Measurements from ENCODE around the gene DCAF6. TPM values are rescaled to one million over a fixed set of nuclear protein-coding genes. Genes with fewer than 3 reads are reported as not detected.

Gene DCAF6
- total and polyA plus RNA-seq, 4 donors = 33.5 to 105 (median 71.1) TPM

- H3K9ac ChIP-seq (ENCODE audit: low read depth in 1 of 2, low read length in 2 of 2) = no peak overlapping the region
- H3K36me3 ChIP-seq (ENCODE audit: control insufficient read depth in 4 of 4, insufficient read depth in 3 of 4, low read depth in 1 of 4, low read length in 3 of 4) = no peaks in the 10 kb centered on the region
- H3K27ac ChIP-seq (ENCODE audit: low read depth in 1 of 2, low read length in 2 of 2) = no peak overlapping the region
- DNase-seq (ENCODE audit: low spot score) = no peak
- no peaks in the 10 kb centered on the region for H3K27me3 ChIP-seq (ENCODE audit: control insufficient read depth in 4 of 4, insufficient read depth in 4 of 4, low read length in 3 of 4)
- no peaks in the 10 kb centered on the region for H3K4me1 ChIP-seq (ENCODE audit: control insufficient read depth in 4 of 4, insufficient read depth in 4 of 4, low read length in 3 of 4)
- TF ChIP-seq FOXA1 (IDR thresholded peaks at IDR 0.05) (no peak), MAX (IDR thresholded peaks at IDR 0.05) (no peak), EGR1 (IDR thresholded peaks at IDR 0.05; ENCODE audit: low read depth in 2 of 2) (no peak), NR2F2 (IDR thresholded peaks at IDR 0.05) (no peak), RAD21 (IDR thresholded peaks at IDR 0.05) (no peak), SP1 (IDR thresholded peaks at IDR 0.05) (no peak), CTCF (IDR thresholded peaks at IDR 0.05; ENCODE audit: low read depth, low read length, missing input control) (no peak), GABPA (IDR thresholded peaks at IDR 0.05 in 1 of 2, conservative IDR thresholded peaks at IDR 0.05 in 1 of 2) (no peak), HNF4G (IDR thresholded peaks at IDR 0.05) (no peak), JUND (IDR thresholded peaks at IDR 0.05) (no peak), YY1 (IDR thresholded peaks at IDR 0.05) (no peak), TAF1 (conservative IDR thresholded peaks at IDR 0.05) (no peak), REST (IDR thresholded peaks at IDR 0.05) (no peak), RXRA (IDR thresholded peaks at IDR 0.05) (no peak), ATF3 (IDR thresholded peaks at IDR 0.05) (no peak), FOXA2 (IDR thresholded peaks at IDR 0.05) (no peak)
- TF ChIP-seq, protein P1, sequence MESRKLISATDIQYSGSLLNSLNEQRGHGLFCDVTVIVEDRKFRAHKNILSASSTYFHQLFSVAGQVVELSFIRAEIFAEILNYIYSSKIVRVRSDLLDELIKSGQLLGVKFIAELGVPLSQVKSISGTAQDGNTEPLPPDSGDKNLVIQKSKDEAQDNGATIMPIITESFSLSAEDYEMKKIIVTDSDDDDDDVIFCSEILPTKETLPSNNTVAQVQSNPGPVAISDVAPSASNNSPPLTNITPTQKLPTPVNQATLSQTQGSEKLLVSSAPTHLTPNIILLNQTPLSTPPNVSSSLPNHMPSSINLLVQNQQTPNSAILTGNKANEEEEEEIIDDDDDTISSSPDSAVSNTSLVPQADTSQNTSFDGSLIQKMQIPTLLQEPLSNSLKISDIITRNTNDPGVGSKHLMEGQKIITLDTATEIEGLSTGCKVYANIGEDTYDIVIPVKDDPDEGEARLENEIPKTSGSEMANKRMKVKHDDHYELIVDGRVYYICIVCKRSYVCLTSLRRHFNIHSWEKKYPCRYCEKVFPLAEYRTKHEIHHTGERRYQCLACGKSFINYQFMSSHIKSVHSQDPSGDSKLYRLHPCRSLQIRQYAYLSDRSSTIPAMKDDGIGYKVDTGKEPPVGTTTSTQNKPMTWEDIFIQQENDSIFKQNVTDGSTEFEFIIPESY (IDR thresholded peaks at IDR 0.05) = no peak
- H3K4me3 ChIP-seq (ENCODE audit: low read depth in 1 of 3, low read length in 3 of 3) = no peak overlapping the region
- H3K9me3 ChIP-seq (ENCODE audit: control insufficient read depth in 4 of 4, low read length in 3 of 4) = no peaks in the 10 kb centered on the region
Measured at GRCh38 chr1:167890400-167890799, 46.1 kb upstream of the DCAF6 start.

DNA sequence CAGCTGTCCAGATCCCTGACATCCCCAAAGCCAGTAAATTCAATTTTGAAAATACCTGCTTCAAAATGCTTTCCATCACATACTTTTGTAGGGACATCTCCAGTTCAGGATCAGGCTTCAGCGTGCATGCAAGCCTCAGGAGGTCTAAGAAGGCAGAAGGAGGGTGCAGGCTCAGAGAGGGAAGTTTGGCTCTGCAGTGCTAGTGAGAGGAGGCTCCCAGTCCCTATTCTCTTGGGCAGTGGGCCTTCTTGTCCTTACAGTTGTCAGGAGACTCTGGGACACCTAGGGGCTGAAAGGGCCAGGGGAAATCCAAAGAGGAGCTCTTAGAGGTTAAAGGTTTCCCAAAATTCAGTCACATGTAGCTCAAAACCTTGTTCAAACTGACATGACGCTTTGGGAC, 42.7 kb upstream of the DCAF6 start:
- 88% methylated on average over 2 of the region's 2 CpGs for WGBS
- TF ChIP-seq CTCF (IDR thresholded peaks at IDR 0.05; ENCODE audit: low read depth, low read length, missing input control) = no peak
- no peak for TF ChIP-seq ATF3 (IDR thresholded peaks at IDR 0.05)
- no peak for TF ChIP-seq HNF4A (conservative IDR thresholded peaks at IDR 0.05)
- TF ChIP-seq, protein P1 (IDR thresholded peaks at IDR 0.05) = no peak

More for the DNA sequence above, 42.7 kb upstream of the DCAF6 start:
- H3K4me3 ChIP-seq (ENCODE audit: low read depth in 1 of 3, low read length in 3 of 3) = no peak overlapping the region
- no peaks in the 10 kb centered on the region for H3K27me3 ChIP-seq (ENCODE audit: control insufficient read depth in 4 of 4, insufficient read depth in 4 of 4, low read length in 3 of 4)
- H3K27ac ChIP-seq (ENCODE audit: low read depth in 1 of 2, low read length in 2 of 2) = no peak overlapping the region
- H3K9me3 ChIP-seq (ENCODE audit: control insufficient read depth in 4 of 4, low read length in 3 of 4) = no peaks in the 10 kb centered on the region
- DNase-seq (ENCODE audit: low spot score) = no peak
- H3K4me1 ChIP-seq (ENCODE audit: control insufficient read depth in 4 of 4, insufficient read depth in 4 of 4, low read length in 3 of 4) = peaks cover 0 to 5% (median 5%) of the 10 kb centered on the region in 4 donors
- no peaks in the 10 kb centered on the region for H3K36me3 ChIP-seq (ENCODE audit: control insufficient read depth in 4 of 4, insufficient read depth in 3 of 4, low read depth in 1 of 4, low read length in 3 of 4)
- H3K9ac ChIP-seq (ENCODE audit: low read depth in 1 of 2, low read length in 2 of 2) = no peak overlapping the region
